GM13976 (cell line): ENCODE data around the gene NHERF1.

Experiments
- DNase-seq: peaks from one replicate; pipeline ENCODE4 v3.0.0; 2012; ENCODE audit warnings: low spot score
- CTCF ChIP-seq: IDR thresholded peaks from 2 replicates; pipeline ENCODE4 v1.5.1; 2012; ENCODE audit warnings: borderline replicate concordance, mild to moderate bottlenecking; ENCODE audit not compliant: insufficient read depth; ENCODE audit errors: extremely low read depth, missing control alignments, control extremely low read depth
- in situ Hi-C: fragments of 300-500 bp; cut with MboI; formaldehyde crosslinking; loops from one replicate; pipeline ENCODE4 v1.12.0; 2022; ENCODE audit warnings: low sequenced_read_pairs, mixed read lengths, inconsistent platforms; ENCODE audit not compliant: unreplicated experiment

NHERF1 gene

GRCh38 chr17:74743755-74744154, 4.7 kb upstream of the NHERF1 start:
- no peak for TF ChIP-seq CTCF
- DNase-seq = no peak
- in situ Hi-C loops = no loop called here

- no peak for TF ChIP-seq CTCF
- in situ Hi-C loops = no loop called here
- no peak for DNase-seq
Measured at GRCh38 chr17:74744349-74744713, 4.1 kb upstream of the NHERF1 start.

- peak; percentile 82 for DNase-seq
- TF ChIP-seq CTCF = peak; percentile 99
- in situ Hi-C loops = no loop called here
Measured at GRCh38 chr17:74744714-74745547, 3.5 kb upstream of the NHERF1 start.

GRCh38 chr17:74745548-74746177, 2.8 kb upstream of the NHERF1 start:
- TF ChIP-seq CTCF = no peak
- DNase-seq = no peak
- in situ Hi-C loops = no loop called here

- DNase-seq = no peak
- in situ Hi-C loops = no loop called here
Measured at GRCh38 chr17:74746376-74746775, 2.1 kb upstream of the NHERF1 start.

GRCh38 chr17:74746922-74747321, 1.5 kb upstream of the NHERF1 start:
- DNase-seq = no peak
- in situ Hi-C loops = no loop called here
- TF ChIP-seq CTCF = no peak

More at GRCh38 chr17:74746376-74746775, 2.1 kb upstream of the NHERF1 start:
- TF ChIP-seq CTCF = no peak
